Cardiac septum (tissue), 1 donor: ENCODE results near the gene BAHCC1. TPM values are rescaled to one million over a fixed set of nuclear protein-coding genes. Genes with fewer than 3 reads are reported as not detected.

Experiments
- DNase-seq: peaks from one replicate; pipeline ENCODE4 v3.0.0-alpha.2; 2020; ENCODE audit warnings: low spot score
- intact Hi-C: fragments of 100-400 bp; cut with DNase I; formaldehyde crosslinking; loops from one replicate; pipeline ENCODE4 v1.14.0; 2022
- total RNA-seq: library from RNA; stranded (reverse); fragmentation: NEBNext Ultra II Directional; extraction: Animal tissue kit (Norgen Biotek cat#: 25700); gene quantifications from one replicate; pipeline ENCODE4 v1.2.1, GENCODE V29; 2021
- donor health status: DM: no; HTN: no; CAD: no.

Gene BAHCC1
- total RNA-seq, 1 donor from 2014 or later, result 13.5 TPM

DNA sequence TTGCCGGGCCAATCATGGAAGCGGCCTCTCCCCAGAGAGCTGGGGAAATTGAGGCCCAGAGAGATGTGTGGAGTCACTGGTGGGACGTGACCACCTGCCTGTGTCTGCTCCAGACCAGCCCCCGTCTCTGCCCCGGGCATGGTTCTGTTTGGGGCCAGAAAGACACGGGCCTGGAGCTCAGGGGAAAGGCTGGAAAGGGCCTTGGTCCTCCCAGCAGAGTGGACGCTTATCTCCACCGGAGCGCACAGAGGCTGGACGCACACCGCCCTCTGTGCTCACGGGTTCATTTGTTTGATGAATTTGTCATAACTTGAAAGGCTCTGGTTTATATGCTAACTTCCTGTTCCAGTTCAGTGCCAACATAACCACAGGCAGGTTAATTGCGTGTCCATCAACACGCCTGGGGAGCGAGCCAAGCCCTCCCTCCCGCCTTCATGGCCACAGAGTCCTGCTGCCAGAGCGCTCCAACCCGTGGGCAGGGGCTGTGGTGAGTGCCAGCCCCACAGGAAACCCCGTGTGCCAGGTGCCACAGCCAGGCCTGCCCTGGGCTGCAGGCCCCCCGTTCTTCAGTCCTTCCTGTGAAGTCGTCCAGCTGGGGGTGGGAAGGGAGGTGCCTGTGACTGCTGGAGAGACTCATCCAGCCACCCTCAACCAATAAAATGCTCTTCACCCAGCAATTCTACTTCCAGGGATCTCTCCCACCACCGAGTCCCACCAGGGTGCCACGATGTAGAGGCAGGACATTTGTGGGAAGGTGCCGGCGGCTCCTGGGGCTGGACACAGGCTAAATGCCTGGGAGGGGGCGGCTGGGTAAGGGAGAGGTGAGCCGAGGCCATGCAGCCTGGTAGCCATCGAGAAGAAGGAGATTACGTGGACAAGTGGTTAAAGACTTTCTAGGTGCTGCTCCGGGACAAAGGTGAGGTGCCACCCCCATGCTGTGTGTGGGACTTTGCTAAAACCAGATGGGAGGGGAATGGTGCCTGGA is 29.4 kb upstream of the BAHCC1 start:
- DNase-seq, result no peak
- intact Hi-C loops, result no loop called here

DNA sequence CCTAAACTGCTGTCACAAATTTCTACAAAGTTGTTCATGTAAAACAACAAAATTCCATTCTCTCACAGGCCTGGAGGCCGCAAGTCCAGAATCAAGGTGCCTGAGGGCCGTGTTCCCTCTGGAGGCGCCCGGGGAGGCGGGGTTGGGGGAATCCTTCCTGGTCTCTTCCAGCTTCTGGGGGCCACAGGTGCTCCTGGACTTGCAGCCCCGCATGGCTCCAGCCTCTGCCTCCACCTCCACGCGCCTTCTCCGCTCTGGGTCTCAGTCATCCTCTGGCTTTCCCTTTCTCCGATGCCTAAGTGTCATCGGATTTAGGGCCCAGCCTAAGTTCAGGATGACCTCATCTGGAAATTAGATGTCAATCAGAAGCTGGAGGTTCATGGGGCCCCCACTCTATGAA is 28.6 kb upstream of the BAHCC1 start:
- no peak for DNase-seq
- intact Hi-C loops, result no loop called here

DNA sequence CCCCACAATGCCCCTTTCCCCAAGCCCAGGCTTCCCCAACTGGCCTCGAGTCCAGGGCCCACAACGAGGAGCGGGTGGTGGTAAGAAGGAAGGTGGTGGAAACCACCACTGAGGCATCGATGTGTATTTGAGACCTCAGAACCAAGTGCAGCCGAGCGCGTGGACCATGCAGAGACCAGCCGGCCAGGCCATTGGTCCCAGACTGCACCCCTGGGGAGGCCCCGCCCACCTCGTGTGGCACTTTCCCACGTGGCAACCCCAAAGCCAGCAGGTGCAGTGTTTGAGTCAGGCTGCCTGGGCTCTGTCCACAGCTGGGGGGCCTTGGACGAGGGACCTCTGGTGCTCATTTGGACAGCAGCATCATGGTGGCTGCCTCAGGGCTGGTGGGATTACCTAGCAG is 28.1 kb upstream of the BAHCC1 start:
- intact Hi-C loops, result no loop called here
- DNase-seq, result no peak

- intact Hi-C loops, result no loop called here
- DNase-seq, result no peak
These were observed 26.9 kb upstream of the BAHCC1 start for GRCh38 chr17:81368161-81369022.

DNA sequence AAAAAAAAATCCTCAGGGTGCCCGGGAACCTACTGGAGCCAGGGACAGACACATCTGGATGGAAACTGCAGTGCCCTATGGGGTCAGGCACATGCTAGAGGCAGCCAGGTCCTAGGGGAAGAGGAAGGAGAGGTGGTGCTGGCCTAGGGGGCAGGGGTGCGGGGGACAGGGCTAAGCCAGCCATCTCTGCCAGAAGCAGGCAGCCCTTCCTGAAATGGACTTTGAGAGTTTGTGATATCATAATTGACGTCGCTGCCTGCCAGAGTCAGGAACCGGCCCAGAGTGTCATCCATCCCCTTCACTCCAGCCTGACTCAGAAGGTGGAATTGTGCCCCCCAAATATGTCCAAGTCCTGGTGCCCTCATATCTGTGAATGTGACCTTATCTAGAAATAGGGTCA is 25.0 kb upstream of the BAHCC1 start:
- DNase-seq, result no peak
- intact Hi-C loops, result loop anchor here (5.0 kb wide), 1 partner anchor 58 kb away; no protein-coding TSS in a partner anchor

- DNase-seq, result no peak
- intact Hi-C loops, result loop anchor here (5.0 kb wide), 1 partner anchor 60 kb away; no protein-coding TSS in a partner anchor
These were observed 23.1 kb upstream of the BAHCC1 start for GRCh38 chr17:81371910-81372760.

GRCh38 chr17:81373536-81374160 is 21.6 kb upstream of the BAHCC1 start:
- intact Hi-C loops, result loop anchor here (5.0 kb wide), 1 partner anchor 61 kb away; no protein-coding TSS in a partner anchor
- no peak for DNase-seq

DNA sequence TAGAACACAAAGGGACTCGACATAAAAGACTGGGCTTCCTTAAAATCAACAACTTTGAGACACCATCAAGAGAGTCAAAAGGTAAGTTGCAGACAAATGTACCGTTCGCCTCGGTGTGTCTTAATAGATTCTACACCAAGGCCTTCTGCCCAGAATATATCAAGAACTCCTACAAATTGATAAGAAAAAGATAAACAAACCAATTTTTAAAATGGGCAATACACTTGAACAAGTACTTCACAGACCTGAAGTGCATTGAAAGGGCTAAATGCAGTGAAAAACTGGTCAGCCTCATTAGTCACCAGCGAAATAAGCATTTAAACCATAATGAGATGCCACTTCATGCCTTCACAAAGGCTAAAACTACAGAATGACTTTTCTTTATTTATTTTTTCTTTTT is 20.4 kb upstream of the BAHCC1 start:
- no peak for DNase-seq
- intact Hi-C loops, result loop anchor here (5.0 kb wide), 1 partner anchor 63 kb away; no protein-coding TSS in a partner anchor

- DNase-seq, result no peak
- intact Hi-C loops, result no loop called here
These were observed 18.1 kb upstream of the BAHCC1 start for GRCh38 chr17:81376946-81377714.

- DNase-seq, result no peak
- intact Hi-C loops, result no loop called here
These were observed 16.2 kb upstream of the BAHCC1 start for GRCh38 chr17:81378941-81379511.

- no peak for DNase-seq
These were observed 15.7 kb upstream of the BAHCC1 start for GRCh38 chr17:81379523-81379942.

DNA sequence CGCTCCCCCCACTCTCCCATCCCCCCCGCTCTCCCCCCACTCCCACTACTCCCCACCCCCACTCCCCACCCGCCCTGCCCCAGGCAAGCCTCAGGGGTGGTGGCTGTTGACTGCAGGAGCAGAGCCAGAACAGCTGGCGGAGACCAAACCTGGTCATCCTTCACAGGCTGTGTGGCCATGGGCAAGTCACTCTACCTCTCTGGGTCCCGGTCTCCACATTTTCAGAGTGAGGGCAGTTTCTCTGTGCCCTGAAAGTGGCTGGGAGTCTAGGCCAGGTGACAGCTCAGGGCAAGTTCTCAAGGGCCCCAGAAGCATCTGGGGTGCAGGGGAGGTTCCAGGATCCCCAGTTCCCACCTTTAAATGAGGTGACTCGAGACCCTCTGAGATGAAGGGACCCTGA is 15.1 kb upstream of the BAHCC1 start:
- intact Hi-C loops, result no loop called here
- no peak for DNase-seq

More at GRCh38 chr17:81379523-81379942, 15.7 kb upstream of the BAHCC1 start:
- intact Hi-C loops, result no loop called here

GRCh38 chr17:81380666-81381518 is 14.4 kb upstream of the BAHCC1 start:
- intact Hi-C loops, result no loop called here
- no peak for DNase-seq

- no peak for DNase-seq
- intact Hi-C loops, result no loop called here
These were observed 13.4 kb upstream of the BAHCC1 start for GRCh38 chr17:81381632-81382577.

DNA sequence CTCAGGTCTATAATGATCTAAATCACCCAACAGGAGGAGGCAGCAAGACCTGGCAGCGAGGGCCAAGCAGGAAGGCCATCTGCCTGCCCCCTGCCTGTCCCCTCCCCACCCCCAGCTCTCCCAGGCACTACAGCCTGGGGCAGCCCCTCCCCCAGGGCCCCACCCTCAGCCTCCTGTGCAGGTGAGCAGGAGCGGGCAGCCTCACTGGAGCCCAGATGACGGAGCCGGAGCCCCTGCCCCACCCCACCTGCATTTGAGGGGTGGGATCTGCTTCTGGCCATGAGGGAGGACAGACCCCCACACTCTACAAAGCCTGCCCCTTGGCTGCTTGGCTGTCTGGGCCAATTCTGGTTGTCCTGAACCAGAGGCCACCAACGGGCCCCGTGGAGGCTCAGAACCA is 12.4 kb upstream of the BAHCC1 start:
- DNase-seq, result no peak
- intact Hi-C loops, result no loop called here
